NK-92 treated with Interleukin-12 subunit alpha and Interleukin-12 subunit beta, amount 100 ng/mL, for 24 hours (cell line): ENCODE measurements around the gene MGST2.
"Not testable (repeated sequence)": the region's sequence is repeated elsewhere in the genome, so short reads cannot be mapped to it uniquely, and the experiment has no call there.

Experiments
- DNase-seq: peaks from one replicate; lab custom pipeline; 2025; lab: John Stamatoyannopoulos, UW

The MGST2 gene

GRCh38 chr4:139665690-139666529, at the start of gene MGST2:
Gene MGST2 (plus strand): TSS chr4:139665819. CDS start chr4:139666020, 201 bp downstream.
- no peak for DNase-seq

DNA sequence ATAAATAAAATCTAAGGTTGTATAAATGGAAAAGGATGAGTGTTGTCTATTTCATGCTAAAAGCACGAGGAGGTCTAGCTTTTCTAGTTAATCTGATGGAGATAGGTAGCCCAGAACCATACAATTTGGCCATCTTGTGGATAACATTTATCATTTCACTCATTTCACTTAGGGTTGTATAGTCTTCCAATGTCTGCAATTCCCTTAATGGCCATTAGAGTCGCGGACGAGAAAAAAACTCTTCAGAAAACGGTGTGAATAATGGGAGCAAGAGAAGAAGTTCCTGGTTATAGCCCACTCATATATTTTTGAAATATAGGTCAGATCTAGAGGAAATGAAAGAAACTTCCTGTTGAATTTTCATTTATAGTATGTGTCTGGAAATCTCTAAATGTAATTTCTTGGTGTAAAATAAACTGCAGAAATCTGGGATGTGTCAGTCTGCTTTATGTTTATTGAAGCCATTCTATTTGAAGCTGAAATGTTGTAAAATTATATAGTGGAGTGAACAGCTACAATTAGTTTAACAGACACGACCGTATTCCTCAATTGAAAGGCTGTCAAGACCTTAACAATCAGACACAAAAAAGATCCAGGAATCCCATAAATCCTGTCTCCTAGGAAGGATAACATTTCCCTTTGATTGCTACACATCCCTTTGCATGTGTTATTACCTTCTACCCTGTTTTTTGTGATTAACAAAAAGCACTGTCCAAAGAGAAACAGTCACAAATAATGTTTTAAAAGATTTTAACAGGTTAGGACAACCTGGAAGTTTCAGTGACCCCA, 47.7 kb upstream of the MGST2 start:
- DNase-seq = no peak

DNA sequence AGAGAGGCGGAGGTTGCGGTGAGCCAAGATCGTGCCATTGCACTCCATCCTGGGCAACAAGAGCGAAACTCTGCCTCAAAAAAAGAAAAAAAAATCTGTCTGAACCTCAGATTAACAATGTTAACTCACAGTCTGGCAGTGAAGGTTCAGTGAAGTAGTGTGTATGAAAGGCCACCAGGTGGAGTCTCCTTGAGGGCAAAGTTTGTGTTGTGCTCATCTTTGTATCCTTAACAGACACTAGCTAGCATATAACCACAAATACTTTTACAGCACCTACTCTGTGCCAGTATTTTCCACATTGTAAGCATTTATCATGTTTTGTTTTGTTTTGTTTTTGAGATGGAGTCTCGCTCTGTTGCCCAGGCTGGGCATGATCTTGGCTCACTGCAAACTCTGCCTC, 46.0 kb upstream of the MGST2 start:
- no peak for DNase-seq

DNA sequence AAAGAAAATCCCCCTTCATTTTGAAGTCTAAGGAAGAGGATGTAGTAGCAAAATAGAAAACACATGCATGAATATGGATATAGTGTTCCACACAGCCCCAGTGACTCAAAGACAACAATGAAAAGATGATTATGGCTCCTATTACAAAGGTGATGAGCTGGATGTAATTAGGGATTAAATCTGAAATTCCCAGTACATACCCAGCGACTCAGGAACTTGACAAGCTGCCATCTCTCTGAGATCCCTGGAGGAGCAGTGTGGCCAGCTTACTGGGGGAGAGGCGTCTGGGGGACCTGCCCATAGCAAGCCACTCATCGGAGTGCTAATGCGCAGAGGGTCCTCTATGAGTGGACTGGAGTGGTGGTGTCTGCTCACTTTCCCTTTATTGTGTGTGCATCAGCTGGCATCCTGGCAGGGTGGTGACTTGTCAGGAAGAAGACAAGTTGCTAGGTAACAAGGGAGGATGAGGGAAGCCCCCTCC, 42.7 kb upstream of the MGST2 start:
- DNase-seq = no peak

DNA sequence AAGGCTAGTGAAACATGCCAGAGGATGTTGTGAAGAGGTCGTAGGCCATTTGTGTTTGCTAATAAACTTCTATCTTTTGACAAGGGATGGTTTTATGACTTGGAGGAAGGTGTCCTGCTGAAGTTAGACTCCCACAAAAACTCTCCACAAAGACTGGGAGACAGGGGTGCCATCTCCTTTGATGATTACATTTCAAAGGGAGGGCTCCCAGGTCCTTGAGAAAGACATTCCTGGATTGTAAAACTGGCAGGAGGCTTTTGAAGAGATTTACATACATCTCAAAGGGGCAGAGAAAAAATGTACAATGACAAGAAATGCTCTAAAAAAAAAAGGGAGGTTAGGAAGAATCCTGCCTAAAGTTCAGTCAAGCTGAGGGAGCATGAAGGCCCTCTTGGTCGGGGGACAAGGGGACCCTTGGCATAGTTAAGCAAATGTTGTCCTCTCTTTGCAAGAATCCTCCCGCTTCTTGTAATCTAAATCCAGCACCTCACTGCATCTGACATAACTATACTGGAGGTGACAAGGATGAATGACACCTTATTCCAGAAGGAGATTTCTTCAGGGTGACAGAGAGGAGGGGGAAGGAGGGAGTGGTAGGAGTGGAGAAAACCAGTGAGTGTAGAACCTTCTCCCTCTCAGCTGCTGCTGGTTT, 41.1 kb upstream of the MGST2 start:
- no peak for DNase-seq

DNA sequence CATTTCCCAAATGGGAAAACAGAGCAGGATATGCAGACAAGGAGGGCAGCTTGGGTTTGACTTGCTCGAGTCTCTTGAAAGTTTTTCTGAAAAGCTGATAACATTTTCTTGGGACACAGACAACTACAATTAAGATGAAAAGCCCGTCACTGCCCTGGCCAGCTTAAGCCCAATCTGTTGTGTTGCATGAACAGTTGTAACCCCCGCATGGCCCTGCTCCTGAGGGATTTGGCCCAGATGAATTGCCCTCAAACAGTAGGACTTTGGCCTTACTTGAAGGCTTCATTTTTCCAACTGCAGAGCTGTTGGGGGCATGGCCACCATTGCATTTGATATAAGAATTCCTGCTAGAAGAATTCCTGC, 40.5 kb upstream of the MGST2 start:
- DNase-seq = no peak

- no peak for DNase-seq
Observed at GRCh38 chr4:139625482-139625881, 40.1 kb upstream of the MGST2 start.

GRCh38 chr4:139628184-139629012, 37.2 kb upstream of the MGST2 start:
- no peak for DNase-seq

GRCh38 chr4:139629436-139630125, 36.0 kb upstream of the MGST2 start:
- DNase-seq = no peak

GRCh38 chr4:139630126-139630495, 35.5 kb upstream of the MGST2 start:
- DNase-seq = no peak

DNA sequence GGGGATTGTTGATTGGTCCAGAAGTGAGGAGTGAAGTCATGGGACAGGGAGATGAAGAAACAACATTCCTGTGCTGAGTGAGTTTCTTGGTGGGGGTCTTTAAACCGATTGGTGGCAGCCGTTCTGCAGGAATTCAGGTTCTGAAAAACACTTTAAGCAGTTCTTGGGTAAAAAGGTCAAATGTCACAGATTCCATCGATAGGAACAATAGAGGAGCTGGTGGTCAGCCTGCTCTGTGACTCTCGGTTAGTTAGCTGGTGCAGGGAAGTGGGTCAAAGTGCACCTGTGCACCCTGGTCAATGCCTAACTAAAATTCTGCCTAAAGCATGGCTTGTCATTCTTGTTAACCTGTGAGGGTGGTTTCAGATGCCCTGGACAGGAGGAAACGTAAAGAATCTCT, 34.6 kb upstream of the MGST2 start:
- no peak for DNase-seq

DNA sequence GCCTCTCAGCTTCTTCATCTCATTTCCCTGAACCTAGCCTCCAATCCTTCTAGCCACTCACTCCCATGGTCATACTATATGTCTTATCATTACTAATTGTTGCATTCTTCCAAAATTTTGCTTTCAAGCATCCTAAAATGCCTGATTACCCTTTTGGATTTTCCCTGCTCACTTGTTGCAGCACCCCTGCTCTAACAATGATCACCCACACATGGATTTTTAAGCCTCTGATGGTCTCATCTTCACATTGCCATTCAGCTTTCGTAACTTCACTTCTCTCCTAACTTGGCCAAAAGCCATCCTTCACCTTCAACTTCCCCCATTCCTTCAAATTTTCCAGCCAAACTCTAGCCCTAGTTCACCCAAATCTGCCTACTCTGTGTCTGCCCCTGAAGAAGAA, 33.8 kb upstream of the MGST2 start:
- no peak for DNase-seq

- not testable (repeated sequence) for DNase-seq
Observed at GRCh38 chr4:139632739-139633138, 32.9 kb upstream of the MGST2 start.

- DNase-seq = no peak
Observed at GRCh38 chr4:139633195-139633594, 32.4 kb upstream of the MGST2 start.

- no peak for DNase-seq
Observed at GRCh38 chr4:139633661-139634060, 32.0 kb upstream of the MGST2 start.

GRCh38 chr4:139635966-139636365, 29.7 kb upstream of the MGST2 start:
- no peak for DNase-seq

DNA sequence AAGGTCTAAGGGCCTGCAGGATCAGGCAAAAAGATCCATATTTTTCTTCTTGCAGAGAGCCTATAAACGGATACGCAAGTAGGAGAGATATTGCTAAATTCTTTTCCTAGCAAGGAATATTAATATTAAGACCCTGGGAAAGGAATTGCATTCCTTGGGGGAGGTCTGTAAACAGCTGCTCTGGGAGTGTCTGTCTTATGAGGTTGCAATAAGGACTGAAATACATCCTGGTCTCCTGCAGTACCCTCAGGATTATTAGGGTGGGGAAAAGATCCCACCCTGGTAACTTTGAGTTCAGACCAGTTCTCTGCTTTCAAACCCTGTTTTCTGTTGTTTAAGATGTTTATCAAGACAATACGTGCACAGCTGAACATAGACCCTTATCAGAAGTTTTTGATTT, 27.3 kb upstream of the MGST2 start:
- not testable (repeated sequence) for DNase-seq

DNA sequence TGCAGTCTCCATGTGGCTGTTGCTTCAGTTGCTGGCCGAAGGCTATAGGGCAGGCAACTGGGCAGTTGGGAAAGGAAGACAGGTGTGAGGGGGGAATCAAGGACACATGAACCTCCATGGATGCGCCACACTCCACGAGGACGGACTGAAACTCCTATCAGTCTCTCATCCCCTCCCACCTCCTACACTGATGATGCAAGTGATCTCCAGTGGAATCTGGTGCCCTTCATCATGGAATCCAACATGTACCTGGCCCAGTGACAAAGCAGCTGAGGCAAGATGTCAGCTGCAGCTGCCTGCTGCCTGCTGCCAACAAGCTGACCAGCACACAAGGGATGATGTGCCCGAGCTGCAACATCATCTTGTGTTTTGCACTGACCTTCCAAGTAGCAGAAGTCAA, 26.0 kb upstream of the MGST2 start:
- DNase-seq = no peak

DNA sequence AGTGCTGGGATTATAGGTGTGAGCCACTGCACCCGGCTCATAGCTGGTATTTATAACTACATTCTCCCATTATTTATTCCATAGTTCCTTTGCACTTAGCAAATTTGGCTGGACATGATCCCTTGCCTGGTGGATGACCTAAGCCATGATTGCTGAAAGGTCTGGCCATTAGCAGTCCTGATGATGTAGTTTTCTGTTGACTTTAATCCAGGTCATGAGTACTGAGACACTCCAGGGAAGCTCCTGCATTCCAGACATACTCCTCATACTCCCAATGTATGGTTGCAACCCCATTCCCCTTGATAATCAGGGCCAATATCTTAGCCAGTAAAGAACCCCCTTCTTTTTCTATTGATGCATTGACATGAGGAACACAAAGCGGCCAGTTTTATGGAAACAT, 24.4 kb upstream of the MGST2 start:
- DNase-seq = no peak

DNA sequence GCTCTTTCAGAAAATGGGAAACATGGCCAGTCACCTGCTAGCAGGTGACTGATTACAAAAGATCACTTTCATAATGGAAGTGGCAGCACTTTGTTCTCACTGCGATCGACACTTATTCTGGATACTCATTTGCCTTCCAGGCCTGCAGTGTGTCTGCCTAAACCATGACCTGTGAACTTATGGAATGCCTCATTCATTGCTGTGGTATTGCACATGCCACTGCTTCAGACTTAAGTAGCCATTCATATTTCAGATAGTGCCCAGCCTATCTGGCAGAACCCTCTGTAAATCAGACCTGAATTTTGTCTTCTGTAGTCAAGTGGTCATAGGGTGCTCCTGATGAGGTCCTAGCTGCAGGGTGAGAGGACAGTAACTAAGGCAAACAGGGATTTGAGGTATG, 23.3 kb upstream of the MGST2 start:
- no peak for DNase-seq
